Ectodermal cell (in vitro differentiated cells): ENCODE results near the gene FOXO6.

Experiments
- H3K27ac ChIP-seq: 2 replicates; pipeline ENCODE4 v1.7.0; 2013; ENCODE audit warnings: mild to moderate bottlenecking, low read depth, low read length; ENCODE audit not compliant: insufficient read depth, poor library complexity, severe bottlenecking
- H3K27me3 ChIP-seq: 2 replicates; pipeline ENCODE4 v1.7.0; 2013; ENCODE audit warnings: mild to moderate bottlenecking, low read length; ENCODE audit not compliant: insufficient read depth, control insufficient read depth, poor library complexity, severe bottlenecking
- H3K36me3 ChIP-seq: one replicate; pipeline ENCODE4 v1.7.0; 2013; ENCODE audit warnings: low read length; ENCODE audit not compliant: control insufficient read depth, insufficient read depth
- H3K4me1 ChIP-seq: one replicate; pipeline ENCODE4 v1.7.0; 2013; ENCODE audit warnings: low read length; ENCODE audit not compliant: control insufficient read depth, insufficient read depth
- H3K4me3 ChIP-seq: 2 replicates; pipeline ENCODE4 v1.7.0; 2013; ENCODE audit warnings: low read depth, low read length, control low read depth; ENCODE audit not compliant: insufficient read depth
- H3K9me3 ChIP-seq: 2 replicates; pipeline ENCODE4 v1.7.0; 2013; ENCODE audit warnings: mild to moderate bottlenecking, low read length, moderate library complexity; ENCODE audit not compliant: control insufficient read depth
- WGBS, 2 experiments: methylation state at CpG; one replicate each; pipeline ENCODE4 v1.1.7; 2013; ENCODE audit warnings: missing lambda C conversion rate in 2 of 2; 5-methylcytosine and 5-hydroxymethylcytosine counted together

FOXO6 gene

DNA sequence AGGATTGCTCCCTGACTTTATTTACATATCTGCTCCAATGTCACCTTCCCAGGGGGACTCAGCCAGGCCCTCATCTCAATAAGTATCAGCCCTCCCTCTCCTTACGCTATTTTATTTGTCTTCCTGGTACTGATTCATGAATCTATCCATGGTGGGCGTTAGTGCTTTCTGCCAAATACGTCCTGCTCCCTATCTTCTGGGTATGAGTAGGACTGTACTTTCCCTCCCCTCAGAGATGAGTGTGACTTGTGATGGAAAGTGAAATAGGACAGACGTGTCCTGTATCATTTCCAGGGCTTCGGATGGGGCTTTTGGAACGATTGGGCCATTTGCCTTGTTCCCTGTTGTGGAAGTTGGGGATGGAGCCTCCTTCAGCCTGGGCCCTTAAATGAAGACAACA lies 47.5 kb downstream of the FOXO6 start:
- 76 to 81% methylated on average over 6 of the region's 6 CpGs for WGBS, 2 experiments
- Histone ChIP-seq H3K27me3 (no peaks in the 10 kb centered on the region), H3K4me1 (peaks cover 13% of the 10 kb centered on the region), H3K27ac (no peak overlapping the region), H3K4me3 (no peak overlapping the region), H3K36me3 (no peaks in the 10 kb centered on the region), H3K9me3 (no peaks in the 10 kb centered on the region)

DNA sequence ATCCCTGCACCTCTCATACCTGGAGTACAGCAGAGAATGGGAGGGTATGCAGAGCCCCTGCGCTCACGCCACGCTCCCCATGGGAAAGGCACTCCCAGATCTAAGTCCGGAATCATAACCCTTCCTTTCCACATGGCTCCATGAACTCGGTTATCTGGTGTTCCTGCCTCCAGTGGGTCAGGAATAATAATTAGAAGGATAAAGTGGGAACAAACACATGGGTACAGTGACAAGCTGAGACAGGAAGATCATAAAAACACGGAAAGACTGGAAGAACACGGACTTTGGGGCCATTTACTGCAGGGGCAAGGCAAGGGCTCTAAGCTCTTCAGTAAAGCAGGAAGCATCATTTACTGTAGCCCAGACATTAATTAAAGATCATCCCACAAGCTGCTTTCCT lies 48.6 kb downstream of the FOXO6 start:
- Histone ChIP-seq H3K27me3 (no peaks in the 10 kb centered on the region), H3K4me1 (peaks cover 13% of the 10 kb centered on the region), H3K4me3 (no peak overlapping the region), H3K9me3 (no peaks in the 10 kb centered on the region), H3K36me3 (no peaks in the 10 kb centered on the region), H3K27ac (no peak overlapping the region)
- 93 to 95% methylated on average over 7 of the region's 7 CpGs for WGBS, 2 experiments

DNA sequence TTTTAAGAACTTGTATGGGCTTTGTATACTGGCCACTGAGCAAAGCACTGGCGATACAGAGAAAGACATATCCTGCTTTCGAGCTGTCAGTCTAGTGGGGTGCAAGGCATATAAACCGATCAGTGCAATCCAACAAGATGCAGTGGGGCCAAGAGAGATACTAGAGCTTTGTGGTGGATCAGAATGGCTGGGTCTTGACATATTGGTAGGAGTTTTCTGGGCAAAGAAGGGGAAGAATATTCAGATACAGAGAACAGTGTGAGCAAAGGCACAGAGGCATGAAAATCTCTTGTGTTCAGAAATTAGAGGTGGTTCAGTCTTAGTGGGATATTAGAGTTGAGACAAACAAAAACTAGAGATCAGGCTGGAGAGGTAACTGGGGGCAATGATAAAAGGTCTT lies 49.2 kb downstream of the FOXO6 start:
- WGBS, 2 experiments = 94% methylated on average over 3 of the region's 3 CpGs
- peaks cover 13% of the 10 kb centered on the region for H3K4me1 ChIP-seq
- H3K27me3 ChIP-seq = no peaks in the 10 kb centered on the region
- no peak overlapping the region for H3K27ac ChIP-seq
- H3K9me3 ChIP-seq = no peaks in the 10 kb centered on the region
- H3K4me3 ChIP-seq = no peak overlapping the region
- no peaks in the 10 kb centered on the region for H3K36me3 ChIP-seq

DNA sequence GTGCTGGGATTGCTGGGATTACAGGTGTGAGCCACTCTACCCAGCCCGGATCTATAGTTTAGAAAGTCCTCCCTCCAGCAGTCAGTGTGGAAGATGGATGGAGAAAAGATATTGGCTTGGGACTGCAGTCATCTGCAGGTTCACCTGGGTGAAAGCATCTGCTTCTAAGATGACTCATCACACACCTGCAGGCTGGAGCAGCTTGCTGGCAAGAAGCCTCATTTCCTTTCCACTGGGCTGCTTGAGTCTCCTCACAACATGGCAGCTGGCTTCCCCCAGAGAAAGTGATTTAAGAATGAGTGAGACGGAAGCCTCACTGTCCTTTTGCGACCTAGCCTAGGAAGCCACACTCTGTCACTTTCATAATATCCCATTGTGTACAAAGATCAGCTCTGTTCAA lies 50.0 kb downstream of the FOXO6 start:
- H3K9me3 ChIP-seq = no peaks in the 10 kb centered on the region
- H3K4me3 ChIP-seq = no peak overlapping the region
- peaks cover 13% of the 10 kb centered on the region for H3K4me1 ChIP-seq
- no peak overlapping the region for H3K27ac ChIP-seq
- 84 to 92% methylated on average over 3 of the region's 3 CpGs for WGBS, 2 experiments
- H3K27me3 ChIP-seq = no peaks in the 10 kb centered on the region
- H3K36me3 ChIP-seq = no peaks in the 10 kb centered on the region

GRCh38 chr1:41412748-41413147 lies 51.5 kb downstream of the FOXO6 start:
- H3K36me3 ChIP-seq = no peaks in the 10 kb centered on the region
- H3K4me1 ChIP-seq = peaks cover 10% of the 10 kb centered on the region
- WGBS, 2 experiments = 62 to 63% methylated on average over 8 of the region's 8 CpGs
- H3K27me3 ChIP-seq = no peaks in the 10 kb centered on the region
- H3K4me3 ChIP-seq = no peak overlapping the region
- no peaks in the 10 kb centered on the region for H3K9me3 ChIP-seq
- no peak overlapping the region for H3K27ac ChIP-seq

DNA sequence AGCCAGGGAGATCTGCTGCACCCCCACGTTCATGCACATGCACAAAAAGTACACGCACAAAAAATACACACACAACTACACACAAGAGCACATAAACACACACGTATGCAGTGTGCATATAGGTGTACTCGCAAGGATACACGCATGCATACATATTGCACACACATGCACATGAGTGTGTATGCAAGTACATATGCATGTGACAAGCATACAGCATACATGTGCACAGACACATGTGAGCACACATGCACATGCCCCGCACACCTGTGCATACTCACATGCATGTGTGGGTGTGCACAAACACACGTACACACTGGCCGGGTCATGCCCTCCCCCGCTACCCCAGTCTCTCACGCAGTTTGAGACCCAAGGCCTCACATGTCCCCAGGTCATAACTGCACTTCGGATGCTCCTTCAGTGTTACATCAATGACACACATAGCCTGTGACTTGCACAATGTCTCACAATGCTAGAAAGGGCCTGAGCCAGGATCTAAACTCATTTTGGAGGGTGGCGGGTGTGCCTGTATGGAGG lies 52.6 kb downstream of the FOXO6 start:
- Histone ChIP-seq H3K9me3 (no peaks in the 10 kb centered on the region), H3K4me1 (peaks cover 7% of the 10 kb centered on the region), H3K4me3 (no peak overlapping the region), H3K36me3 (no peaks in the 10 kb centered on the region), H3K27me3 (no peaks in the 10 kb centered on the region), H3K27ac (no peak overlapping the region)
- WGBS, 2 experiments = 91 to 94% methylated on average over 12 of the region's 12 CpGs

GRCh38 chr1:41414296-41414695 lies 53.1 kb downstream of the FOXO6 start:
- WGBS, 2 experiments = 90 to 95% methylated on average over 3 of the region's 3 CpGs
- H3K27me3 ChIP-seq = no peaks in the 10 kb centered on the region
- H3K36me3 ChIP-seq = no peaks in the 10 kb centered on the region
- no peak overlapping the region for H3K27ac ChIP-seq
- H3K4me1 ChIP-seq = peaks cover 7% of the 10 kb centered on the region
- no peaks in the 10 kb centered on the region for H3K9me3 ChIP-seq
- H3K4me3 ChIP-seq = no peak overlapping the region

GRCh38 chr1:41414716-41415306 lies 53.6 kb downstream of the FOXO6 start:
- no peaks in the 10 kb centered on the region for H3K27me3 ChIP-seq
- 87 to 88% methylated on average over 7 of the region's 7 CpGs for WGBS, 2 experiments
- no peaks in the 10 kb centered on the region for H3K36me3 ChIP-seq
- no peaks in the 10 kb centered on the region for H3K9me3 ChIP-seq
- peaks cover 7% of the 10 kb centered on the region for H3K4me1 ChIP-seq
- H3K27ac ChIP-seq = no peak overlapping the region
- no peak overlapping the region for H3K4me3 ChIP-seq

GRCh38 chr1:41416081-41416480 lies 54.8 kb downstream of the FOXO6 start:
- Histone ChIP-seq H3K27me3 (no peaks in the 10 kb centered on the region), H3K27ac (no peak overlapping the region), H3K4me3 (no peak overlapping the region), H3K9me3 (no peaks in the 10 kb centered on the region), H3K36me3 (no peaks in the 10 kb centered on the region), H3K4me1 (peaks cover 14% of the 10 kb centered on the region)
- WGBS, 2 experiments = 84 to 88% methylated on average over 5 of the region's 5 CpGs

- 69 to 73% methylated on average over 18 of the region's 18 CpGs for WGBS, 2 experiments
- Histone ChIP-seq H3K27me3 (no peaks in the 10 kb centered on the region), H3K9me3 (no peaks in the 10 kb centered on the region), H3K4me1 (peaks cover 14% of the 10 kb centered on the region), H3K27ac (no peak overlapping the region), H3K36me3 (no peaks in the 10 kb centered on the region), H3K4me3 (no peak overlapping the region)
These were observed 55.5 kb downstream of the FOXO6 start for GRCh38 chr1:41416552-41417334.
